ENCODE data around the gene MRPL27.

DNA sequence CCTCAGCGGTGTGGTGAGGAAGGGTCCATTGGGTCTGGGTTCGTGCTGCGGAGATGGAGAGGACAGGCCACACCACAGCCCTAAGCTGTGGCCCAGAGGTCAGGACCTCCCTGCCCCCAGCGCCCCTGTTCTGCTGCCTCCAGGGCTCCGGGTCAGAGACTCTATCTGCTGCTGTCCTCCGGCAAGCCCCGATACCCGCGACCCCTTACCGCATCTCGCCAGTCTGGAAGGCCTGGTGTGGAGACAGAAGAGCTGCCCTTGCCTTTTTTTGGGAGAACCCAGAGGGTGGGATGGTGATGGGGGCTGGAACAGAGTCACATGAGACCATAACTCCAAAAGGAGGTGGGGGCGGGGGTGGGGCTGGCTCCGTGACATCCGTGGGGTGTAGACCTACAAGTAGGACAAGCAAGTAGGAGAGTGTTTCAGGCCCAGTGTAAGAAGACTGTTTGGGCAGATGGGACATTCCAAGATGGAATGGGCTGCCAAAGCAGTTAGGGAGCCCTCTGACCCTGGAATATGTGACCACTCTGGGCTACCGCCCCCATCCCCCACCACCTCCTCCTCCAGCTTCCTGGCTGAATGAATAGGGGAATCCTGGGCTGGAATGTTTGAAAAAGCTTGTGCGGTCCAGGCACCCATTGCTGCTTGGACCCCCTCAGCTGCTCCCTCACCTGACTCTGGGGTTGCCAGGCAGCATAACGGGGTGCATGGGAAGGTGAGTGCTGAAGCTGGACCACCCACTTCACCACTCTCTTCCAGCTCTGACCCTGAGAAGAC is 25.7 kb downstream of the MRPL27 start:
- TF ChIP-seq GATA2 (IDR thresholded peaks at IDR 0.05; ENCODE audit: low read depth, low read length): no peak
- no peak for TF ChIP-seq GATA3 (IDR thresholded peaks at IDR 0.05; ENCODE audit: low read depth, low read length)
